ENCODE measurements around the gene FOXD4L6.
"Not testable (repeated sequence)": the region's sequence is repeated elsewhere in the genome, so short reads cannot be mapped to it uniquely, and the experiment has no call there.

Gene FOXD4L6

DNA sequence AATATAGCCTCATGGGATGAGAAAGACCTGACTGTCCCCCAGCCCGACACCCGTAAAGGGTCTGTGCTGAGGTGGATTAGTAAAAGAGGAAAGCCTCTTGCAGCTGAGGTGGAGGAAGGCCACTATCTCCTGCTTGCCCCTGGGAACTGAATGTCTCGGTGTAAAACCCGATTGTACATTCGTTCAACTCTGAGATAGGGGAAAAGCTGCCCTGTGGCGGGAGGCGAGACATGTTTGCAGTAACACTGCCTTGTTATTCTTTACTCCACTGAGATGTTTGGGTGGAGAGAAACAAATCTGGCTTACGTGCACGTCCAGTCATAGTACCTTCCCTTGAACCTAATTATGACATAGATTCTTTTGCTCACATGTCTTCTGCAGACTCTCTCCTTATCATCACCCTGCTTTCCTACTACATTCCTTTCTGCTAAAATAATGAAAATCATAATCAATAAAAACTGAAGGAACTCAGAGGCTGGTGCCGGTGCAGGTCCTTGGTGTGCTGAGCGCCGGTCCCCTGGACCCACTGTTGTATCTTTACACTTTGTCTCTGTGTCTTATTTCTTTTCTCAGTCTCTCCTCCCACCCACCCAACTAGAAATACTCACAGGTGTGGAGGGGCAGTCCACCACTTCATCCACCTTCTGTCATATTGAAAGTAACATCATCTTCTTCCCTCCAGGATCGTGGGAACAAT is 22.8 kb downstream of the FOXD4L6 start:
- in situ Hi-C loops (cut with MboI; ENCODE audit: low pct_unique_long_range_greater_than_20kb, low sequenced_read_pairs); DNase-seq: not testable (repeated sequence)

DNA sequence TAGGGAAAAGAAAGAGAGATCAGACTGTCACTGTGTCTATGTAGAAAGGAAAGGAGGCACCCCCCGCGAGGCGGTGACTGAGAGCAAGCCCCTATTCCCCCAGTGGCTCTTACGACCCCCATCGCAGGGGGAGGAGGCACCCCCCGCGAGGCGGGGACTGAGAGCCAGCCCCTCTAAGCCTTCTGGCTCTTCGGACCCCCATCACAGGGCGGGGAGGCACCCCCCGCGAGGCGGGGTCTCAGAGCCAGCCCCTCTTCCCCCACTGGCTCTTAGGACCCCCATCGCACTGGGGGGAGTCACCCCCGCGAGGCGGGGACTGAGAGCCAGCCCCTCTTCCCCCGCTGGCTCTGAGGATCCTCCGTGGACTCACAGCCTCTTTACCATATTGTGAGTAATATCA is 23.9 kb downstream of the FOXD4L6 start:
- DNase-seq; in situ Hi-C loops (cut with MboI; ENCODE audit: low pct_unique_long_range_greater_than_20kb, low sequenced_read_pairs): not testable (repeated sequence)

DNA sequence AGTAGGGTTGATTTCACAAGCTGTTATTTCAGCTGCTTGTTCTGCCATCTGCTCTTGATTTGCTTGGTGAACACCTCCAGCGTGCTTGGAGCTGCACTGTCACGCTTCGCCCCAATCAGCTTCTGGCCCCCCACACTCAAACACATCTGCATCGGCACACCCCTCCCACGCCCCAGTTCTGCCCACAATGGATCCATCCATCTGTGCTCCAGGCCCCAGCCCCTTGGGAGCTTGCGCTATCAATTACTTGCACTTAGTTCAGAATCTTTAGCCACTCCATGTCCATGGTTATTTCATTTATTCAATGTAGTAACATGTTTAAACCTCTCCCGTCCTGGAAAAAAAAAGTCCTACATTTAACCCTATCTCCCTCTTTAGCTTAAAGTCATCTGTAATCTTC is 28.0 kb downstream of the FOXD4L6 start:
- in situ Hi-C loops (cut with MboI; ENCODE audit: low pct_unique_long_range_greater_than_20kb, low sequenced_read_pairs) = not testable (repeated sequence)

DNA sequence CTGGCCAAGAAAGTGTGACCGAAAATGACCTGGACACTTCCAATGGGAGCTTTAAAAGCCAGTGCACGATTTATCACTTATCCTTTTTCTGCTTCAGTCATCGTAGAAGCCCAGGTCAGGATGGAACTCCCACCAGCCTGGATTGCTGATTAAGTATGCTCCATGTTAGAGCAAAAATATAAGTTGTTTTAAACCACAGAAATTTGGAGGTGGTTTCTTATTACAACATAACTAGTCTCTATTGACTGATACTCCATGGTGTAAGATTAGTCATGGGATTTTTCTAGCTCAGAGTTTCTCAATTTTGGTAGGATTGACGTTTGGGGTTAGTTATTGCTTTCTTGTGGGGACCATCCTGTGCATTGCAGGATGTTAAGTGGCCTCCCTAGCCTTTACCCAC is 29.7 kb downstream of the FOXD4L6 start:
- in situ Hi-C loops (cut with MboI; ENCODE audit: low pct_unique_long_range_greater_than_20kb, low sequenced_read_pairs); DNase-seq: not testable (repeated sequence)

More for the DNA sequence above, 28.0 kb downstream of the FOXD4L6 start:
- not testable (repeated sequence) for DNase-seq

DNA sequence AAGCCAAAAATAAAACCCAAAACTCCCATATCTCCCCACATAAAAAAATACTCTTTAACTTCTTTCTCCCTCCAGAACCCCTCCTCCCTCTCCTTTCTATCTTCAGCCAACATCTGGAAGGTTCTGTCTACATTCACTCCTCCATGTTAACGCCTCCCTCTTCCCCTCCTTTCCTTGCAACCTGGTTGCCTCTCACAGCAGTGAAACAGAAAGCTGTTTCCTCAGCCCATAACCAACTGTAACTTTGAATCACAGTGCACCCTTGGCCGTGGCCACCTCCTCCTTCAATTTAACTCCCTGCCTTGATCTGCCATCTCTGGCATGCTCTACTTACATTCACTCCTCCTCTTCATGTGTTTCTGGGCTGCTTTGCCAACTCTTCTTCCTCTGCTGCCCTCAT is 33.4 kb downstream of the FOXD4L6 start:
- DNase-seq; in situ Hi-C loops (cut with MboI; ENCODE audit: low pct_unique_long_range_greater_than_20kb, low sequenced_read_pairs): not testable (repeated sequence)

DNA sequence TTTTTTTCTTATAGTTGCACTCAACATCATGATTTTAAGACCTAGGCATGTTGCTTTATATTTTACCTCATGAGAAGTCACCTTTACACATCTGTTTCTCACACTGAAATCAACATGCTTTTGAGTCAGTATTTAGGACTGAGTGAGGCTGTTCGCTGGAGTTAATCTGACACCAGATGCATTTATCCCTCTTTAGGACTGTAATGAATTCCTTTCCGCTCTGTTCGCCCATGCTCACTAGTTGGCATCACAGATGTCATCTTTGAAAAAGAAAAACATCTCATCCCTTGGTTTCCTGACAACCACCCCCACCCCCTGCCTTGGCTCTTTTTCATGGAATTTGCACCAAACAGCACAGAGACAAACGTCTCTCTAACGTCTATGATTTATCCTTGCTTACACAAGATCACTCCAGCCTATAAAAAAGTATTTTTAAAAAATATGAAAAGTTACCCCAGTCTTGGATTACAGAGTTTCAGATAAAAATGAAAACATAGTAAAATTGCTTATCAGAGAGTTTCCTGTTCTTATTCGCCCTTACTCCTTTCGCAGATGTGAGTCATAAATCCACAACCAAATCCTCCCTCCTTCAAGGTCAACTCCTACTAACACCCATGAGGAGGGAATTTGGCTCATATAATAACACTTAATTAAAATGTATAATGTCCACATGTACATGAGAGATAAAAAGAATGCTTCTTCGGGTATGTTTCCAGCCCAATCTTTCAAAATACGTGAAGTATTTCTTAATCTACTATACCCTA is 34.3 kb downstream of the FOXD4L6 start:
- DNase-seq; in situ Hi-C loops (cut with MboI; ENCODE audit: low pct_unique_long_range_greater_than_20kb, low sequenced_read_pairs): not testable (repeated sequence)

DNA sequence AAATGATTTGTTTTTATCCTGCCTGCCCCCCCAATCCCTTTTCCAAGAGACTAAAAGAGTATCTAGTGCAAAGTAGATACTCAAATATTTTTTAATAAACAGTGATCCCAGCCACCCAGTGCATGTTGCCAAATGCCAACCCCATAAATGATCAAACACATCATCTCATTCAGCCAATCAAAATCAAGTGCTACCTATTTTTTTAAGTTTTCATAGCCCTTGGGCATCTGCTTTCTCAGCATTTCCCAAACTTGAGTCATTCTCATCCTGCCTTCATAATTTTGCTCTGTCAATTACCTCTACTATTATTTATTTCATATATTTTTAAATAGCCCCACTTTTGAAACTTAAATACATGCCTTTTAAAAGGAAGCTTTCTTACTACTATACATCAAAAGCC is 37.6 kb downstream of the FOXD4L6 start:
- in situ Hi-C loops (cut with MboI; ENCODE audit: low pct_unique_long_range_greater_than_20kb, low sequenced_read_pairs); DNase-seq: not testable (repeated sequence)

DNA sequence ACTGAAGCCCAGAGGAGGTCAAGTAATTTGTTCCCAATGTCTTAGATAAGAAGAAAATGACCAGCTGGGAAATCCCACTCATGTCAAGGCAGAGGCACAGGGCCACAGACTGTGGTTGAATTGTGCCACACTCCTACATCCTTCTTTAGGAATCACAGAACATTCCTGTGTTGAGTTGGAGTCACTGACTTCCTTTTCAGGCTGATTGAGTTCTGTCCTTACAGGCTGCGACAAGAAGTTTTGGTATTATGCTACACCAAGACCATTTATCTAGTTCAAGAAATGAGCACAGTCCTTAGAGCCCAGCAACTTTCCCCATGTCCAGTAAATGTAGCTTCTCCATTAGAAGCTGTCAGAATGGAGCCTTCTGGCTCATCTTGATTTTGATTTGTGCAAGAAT is 38.1 kb downstream of the FOXD4L6 start:
- in situ Hi-C loops (cut with MboI; ENCODE audit: low pct_unique_long_range_greater_than_20kb, low sequenced_read_pairs); DNase-seq: not testable (repeated sequence)

DNA sequence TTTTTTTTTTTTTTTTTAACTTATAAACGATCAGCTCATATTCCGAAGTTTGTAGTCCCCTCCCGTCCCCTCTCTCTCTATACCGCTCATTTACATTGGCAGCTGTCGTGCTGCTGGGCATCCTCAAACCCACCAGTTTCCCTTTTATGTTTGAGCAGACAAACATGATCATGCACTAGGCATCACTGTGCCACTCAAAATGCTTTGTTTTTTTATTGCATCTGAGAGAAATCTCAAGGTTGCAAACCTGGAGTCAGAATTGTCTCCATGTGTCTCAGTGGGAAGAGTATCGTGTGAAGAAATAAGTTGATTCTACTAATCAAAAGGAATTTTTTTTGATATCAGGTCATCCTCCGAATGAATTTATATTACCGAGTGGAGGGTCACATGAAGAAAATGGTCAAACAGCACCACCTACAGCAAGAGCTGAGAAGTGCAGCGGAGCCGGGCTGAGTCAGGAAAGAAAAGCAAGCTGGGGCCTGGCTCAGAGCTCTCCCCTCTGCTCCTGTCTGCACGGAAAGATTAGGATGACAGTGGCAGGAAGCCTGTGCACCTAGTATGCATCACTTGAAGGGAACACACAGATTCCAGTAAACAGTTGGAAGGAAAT is 39.9 kb downstream of the FOXD4L6 start:
- DNase-seq; in situ Hi-C loops (cut with MboI; ENCODE audit: low pct_unique_long_range_greater_than_20kb, low sequenced_read_pairs): not testable (repeated sequence)

DNA sequence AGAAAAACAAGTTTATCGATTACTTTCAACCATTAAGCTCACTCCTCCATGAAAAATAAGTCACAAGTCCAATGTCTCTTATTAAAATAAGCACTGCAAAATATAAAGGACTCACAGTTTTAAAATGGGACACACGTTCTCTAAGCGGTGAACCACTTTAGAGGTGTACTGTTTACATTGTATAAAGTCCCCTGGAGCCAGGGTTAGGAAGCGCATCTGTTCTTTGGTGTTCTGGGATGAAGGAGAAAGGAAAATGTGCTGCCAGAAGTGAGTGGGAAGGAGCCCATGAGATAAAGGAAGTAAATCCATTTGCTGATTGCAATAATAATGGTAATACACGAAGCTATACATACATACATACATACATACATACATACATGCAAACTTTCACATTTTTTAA is 40.6 kb downstream of the FOXD4L6 start:
- in situ Hi-C loops (cut with MboI; ENCODE audit: low pct_unique_long_range_greater_than_20kb, low sequenced_read_pairs) = not testable (repeated sequence)

DNA sequence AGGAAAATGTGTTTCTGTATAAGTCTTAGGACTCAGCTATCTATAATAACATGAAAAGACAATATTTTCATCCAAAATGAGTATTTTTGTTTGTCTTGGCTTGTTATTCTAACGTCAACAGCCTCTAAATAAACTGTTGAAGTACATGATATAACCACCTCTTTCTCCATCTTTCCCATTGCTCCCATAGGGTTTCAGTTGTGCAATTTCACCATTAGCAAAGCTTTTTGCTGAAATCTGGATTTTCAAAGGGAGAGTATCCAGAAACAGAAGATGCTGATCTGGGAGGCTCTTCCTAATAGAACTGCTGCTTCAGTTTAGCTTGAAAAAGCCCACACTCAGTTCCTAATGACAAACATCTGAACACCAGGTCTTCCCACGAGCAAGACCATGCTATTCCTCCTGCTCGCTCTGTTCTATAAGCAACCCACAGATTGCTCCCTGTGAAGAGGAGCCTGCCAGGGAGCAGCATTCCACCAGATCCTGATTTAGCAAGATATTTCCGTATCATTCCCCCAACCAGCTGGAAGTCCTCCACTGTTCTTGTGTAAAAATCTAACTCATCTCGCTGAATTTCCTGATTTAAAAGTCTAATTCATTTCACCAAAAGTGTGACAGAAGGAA is 41.2 kb downstream of the FOXD4L6 start:
- in situ Hi-C loops (cut with MboI; ENCODE audit: low pct_unique_long_range_greater_than_20kb, low sequenced_read_pairs); DNase-seq: not testable (repeated sequence)

More for the DNA sequence above, 40.6 kb downstream of the FOXD4L6 start:
- not testable (repeated sequence) for DNase-seq

DNA sequence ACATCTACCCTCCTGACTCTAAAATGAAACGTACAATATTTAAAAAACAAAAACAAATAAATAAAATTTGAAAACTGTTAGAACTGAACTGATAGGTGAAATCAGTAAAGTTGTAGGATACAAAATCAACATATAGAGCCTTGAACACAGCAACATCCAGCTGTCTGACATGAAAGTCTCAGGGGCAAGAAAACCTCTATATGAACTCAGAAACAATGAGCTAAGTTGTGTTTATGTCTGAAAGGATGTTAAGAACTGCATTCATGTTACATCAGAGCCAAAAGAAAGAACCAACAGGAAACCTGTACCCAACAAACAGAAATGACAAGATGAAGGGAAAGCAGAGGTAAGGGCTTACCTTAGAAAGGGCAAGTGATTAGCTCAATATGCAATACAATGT is 41.8 kb downstream of the FOXD4L6 start:
- DNase-seq; in situ Hi-C loops (cut with MboI; ENCODE audit: low pct_unique_long_range_greater_than_20kb, low sequenced_read_pairs): not testable (repeated sequence)

DNA sequence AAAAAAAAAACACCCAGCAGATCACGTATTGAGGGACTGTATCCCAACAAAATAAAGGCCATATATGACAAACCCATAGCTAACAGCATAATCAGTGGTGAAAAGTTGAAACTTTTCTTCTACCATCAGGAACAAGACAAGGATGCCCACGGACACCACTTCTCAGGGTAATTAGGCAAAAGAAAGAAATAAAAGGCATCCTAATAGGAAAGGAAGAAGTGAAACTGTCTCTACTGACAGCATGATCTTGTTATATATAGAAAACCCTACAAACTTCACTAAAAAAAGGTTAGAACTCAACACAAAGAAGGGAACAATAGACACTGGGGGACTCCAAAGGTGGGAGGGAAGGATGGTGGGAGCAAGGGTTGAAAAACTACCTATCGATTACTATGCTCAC is 42.3 kb downstream of the FOXD4L6 start:
- DNase-seq; in situ Hi-C loops (cut with MboI; ENCODE audit: low pct_unique_long_range_greater_than_20kb, low sequenced_read_pairs): not testable (repeated sequence)

DNA sequence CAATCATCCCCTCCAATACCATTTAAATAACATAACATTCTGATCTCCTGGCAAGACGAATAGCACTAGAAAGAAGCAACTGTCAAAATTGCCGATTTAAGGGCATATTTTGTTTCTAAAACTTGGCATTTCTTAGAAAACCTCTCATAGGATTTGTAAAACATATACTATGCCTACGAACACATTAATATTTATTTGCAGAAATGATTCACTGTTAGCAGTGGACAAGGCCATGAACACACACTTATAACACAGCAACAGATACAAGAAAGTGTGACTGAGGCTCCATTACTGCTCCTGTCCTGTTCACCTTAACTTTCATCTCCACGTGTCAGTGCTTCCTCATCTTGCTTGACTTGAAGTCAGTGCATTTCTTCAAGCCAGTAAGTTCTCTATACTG is 46.1 kb downstream of the FOXD4L6 start:
- in situ Hi-C loops (cut with MboI; ENCODE audit: low pct_unique_long_range_greater_than_20kb, low sequenced_read_pairs); DNase-seq: not testable (repeated sequence)

DNA sequence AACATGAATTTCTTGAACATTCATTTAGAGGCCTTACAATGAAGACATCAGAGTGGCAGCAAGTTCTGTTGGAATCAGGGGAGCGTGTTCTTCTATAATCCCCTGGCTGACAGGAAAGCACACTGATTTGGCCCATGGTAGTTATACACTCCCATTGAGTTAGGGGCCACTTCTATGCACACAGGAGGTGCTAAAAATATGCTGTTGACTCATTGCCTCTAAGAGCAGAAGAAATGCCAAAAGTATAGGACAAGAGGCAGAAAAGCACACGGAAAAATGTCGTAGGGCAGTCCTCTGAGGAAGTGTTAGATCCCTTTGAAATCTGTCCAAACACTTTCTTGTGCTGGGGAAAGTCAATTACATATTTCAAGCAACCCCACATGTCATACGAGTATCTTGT is 49.0 kb downstream of the FOXD4L6 start:
- DNase-seq; in situ Hi-C loops (cut with MboI; ENCODE audit: low pct_unique_long_range_greater_than_20kb, low sequenced_read_pairs): not testable (repeated sequence)

DNA sequence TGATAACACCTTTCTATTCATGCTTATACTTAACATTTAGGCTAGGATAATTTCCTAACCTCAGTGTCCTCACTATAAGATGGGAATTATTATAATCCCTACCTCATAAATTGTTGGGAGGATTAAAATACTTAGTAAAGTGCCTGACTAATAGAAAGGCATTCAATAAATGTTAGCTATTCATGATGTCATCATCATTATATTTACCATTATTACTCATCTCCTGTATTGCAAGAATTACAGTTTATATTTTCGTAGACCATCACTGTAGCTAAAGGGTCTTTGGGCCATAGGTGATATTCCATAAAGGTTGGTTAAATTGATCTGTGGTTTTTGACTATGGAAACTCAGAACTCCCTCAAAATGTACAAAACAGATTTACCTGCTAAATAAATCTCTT is 50.9 kb downstream of the FOXD4L6 start:
- DNase-seq; in situ Hi-C loops (cut with MboI; ENCODE audit: low pct_unique_long_range_greater_than_20kb, low sequenced_read_pairs): not testable (repeated sequence)
